Gastrocnemius medialis (tissue), 4 donors: ENCODE measurements around the gene HSPA2. TPM values are rescaled to one million over a fixed set of nuclear protein-coding genes. Genes with fewer than 3 reads are reported as not detected.

Experiments used
- ATAC-seq, 2 donors: fragments of 150-250 bp; one replicate each; pipeline ENCODE4 v1.9.1; 2016
- DNase-seq, 2 donors: peaks; one replicate each; pipeline ENCODE4 v3.0.0-alpha.2; 2019
- H3K27ac ChIP-seq, 4 donors: fragments of 200-600 bp; sonication (generic); 1 replicate in 1 of 4; 2 replicates in 3 of 4; pipeline ENCODE4 v1.5.1; 2016 to 2018; ENCODE audit warnings: mild to moderate bottlenecking in 2 of 4, moderate library complexity in 1 of 4
- H3K27me3 ChIP-seq, 3 donors: fragments of 200-600 bp; sonication (generic) in 2 of 3; 1 replicate in 1 of 3; 2 replicates in 2 of 3; pipeline versions ENCODE4 v1.5.1 to v1.6.0; 2016 to 2019; ENCODE audit warnings: mild to moderate bottlenecking in 1 of 3, moderate library complexity in 1 of 3
- H3K36me3 ChIP-seq, 2 donors: fragments of 200-600 bp; sonication (generic) in 1 of 2; one replicate each; pipeline ENCODE4 v1.5.1; 2017 to 2018
- H3K4me1 ChIP-seq, 2 donors: fragments of 200-600 bp; sonication (generic) in 1 of 2; one replicate each; pipeline ENCODE4 v1.5.1; 2016 to 2017; ENCODE audit warnings: mild to moderate bottlenecking in 2 of 2
- H3K4me3 ChIP-seq, 4 donors: fragments of 200-600 bp; sonication (generic) in 3 of 4; 1 replicate in 1 of 4; 2 replicates in 3 of 4; pipeline ENCODE4 v1.5.1; 2016 to 2019; ENCODE audit warnings: mild to moderate bottlenecking in 2 of 4
- H3K9me3 ChIP-seq, 3 donors: fragments of 200-600 bp; sonication (generic) in 2 of 3; 1 replicate in 1 of 3; 2 replicates in 2 of 3; pipeline ENCODE4 v1.5.1; 2016 to 2019
- POLR2A ChIP-seq, 2 donors: fragments of 450-650 bp; IDR thresholded peaks; one replicate each; pipeline ENCODE4 v1.6.1; 2017; ENCODE audit warnings: antibody characterized with exemption in 2 of 2, mild to moderate bottlenecking in 2 of 2, moderate library complexity in 2 of 2
- in situ Hi-C, 4 donors: fragments of 200-750 bp; cut with MboI; loops; one replicate each; pipeline versions ENCODE4 v1.15.0 to v1.8.0; 2017; ENCODE audit warnings: low sequenced_read_pairs in 4 of 4
- intact Hi-C: fragments of 100-400 bp; cut with DNase I; formaldehyde crosslinking; loops from one replicate; pipeline ENCODE4 v1.15.1; 2023; ENCODE audit warnings: low total_unique reads
- total RNA-seq, 4 donors: library from RNA; depleted of rRNA; stranded (reverse); fragments of >200 nt; gene quantifications; one replicate each; pipeline versions ENCODE4 v1.1.0 to v1.2.3, GENCODE V29; 2016
- TF ChIP-seq, protein P1 (sequence below), 5 experiments: fragments of 450-650 bp in 3 of 5; fragments of 200-600 bp in 2 of 5; sonication (generic) in 2 of 5; IDR thresholded peaks in 4 of 5; conservative IDR thresholded peaks in 1 of 5; 1 replicate in 4 of 5; 2 replicates in 1 of 5; pipeline ENCODE4 v1.5.1; 2016 to 2019; ENCODE audit warnings: antibody characterized with exemption in 5 of 5, mild to moderate bottlenecking in 3 of 5, moderate library complexity in 3 of 5

The HSPA2 gene
- total RNA-seq, 4 donors from 2014 or later, result 69.6 to 113 (median 96.4) TPM

DNA sequence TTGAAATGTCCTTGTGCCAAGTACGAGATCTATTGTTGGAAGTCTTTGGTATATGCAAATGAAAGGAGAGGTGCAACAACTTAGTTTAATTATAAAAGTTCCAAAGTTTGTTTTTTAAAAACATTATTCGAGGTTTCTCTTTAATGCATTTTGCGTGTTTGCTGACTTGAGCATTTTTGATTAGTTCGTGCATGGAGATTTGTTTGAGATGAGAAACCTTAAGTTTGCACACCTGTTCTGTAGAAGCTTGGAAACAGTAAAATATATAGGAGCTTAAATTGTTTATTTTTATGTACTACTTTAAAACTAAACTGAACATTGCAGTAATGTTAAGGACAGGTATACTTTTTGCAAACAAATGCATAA, 2.3 kb downstream of the HSPA2 start:
- intact Hi-C loops (loop anchor here (10.0 kb wide), 1 partner anchor 222 kb away; no protein-coding TSS in a partner anchor), in situ Hi-C loops (loop anchor here in 2 of 4 donors (10.0 to 25.0 kb wide), 2 partner anchors 92 to 94 kb away; no protein-coding TSS in a partner anchor)
- no peaks in the 10 kb centered on the region for H3K27me3 ChIP-seq
- DNase-seq, result no peak
- peak overlapping the region in 2 of 4 donors; percentile 73 to 82 for H3K27ac ChIP-seq
- no peaks in the 10 kb centered on the region for H3K36me3 ChIP-seq
- peak overlapping the region; percentile 53 to 81 (median 74) for H3K4me3 ChIP-seq
- no peaks in the 10 kb centered on the region for H3K9me3 ChIP-seq
- TF ChIP-seq, protein P1, sequence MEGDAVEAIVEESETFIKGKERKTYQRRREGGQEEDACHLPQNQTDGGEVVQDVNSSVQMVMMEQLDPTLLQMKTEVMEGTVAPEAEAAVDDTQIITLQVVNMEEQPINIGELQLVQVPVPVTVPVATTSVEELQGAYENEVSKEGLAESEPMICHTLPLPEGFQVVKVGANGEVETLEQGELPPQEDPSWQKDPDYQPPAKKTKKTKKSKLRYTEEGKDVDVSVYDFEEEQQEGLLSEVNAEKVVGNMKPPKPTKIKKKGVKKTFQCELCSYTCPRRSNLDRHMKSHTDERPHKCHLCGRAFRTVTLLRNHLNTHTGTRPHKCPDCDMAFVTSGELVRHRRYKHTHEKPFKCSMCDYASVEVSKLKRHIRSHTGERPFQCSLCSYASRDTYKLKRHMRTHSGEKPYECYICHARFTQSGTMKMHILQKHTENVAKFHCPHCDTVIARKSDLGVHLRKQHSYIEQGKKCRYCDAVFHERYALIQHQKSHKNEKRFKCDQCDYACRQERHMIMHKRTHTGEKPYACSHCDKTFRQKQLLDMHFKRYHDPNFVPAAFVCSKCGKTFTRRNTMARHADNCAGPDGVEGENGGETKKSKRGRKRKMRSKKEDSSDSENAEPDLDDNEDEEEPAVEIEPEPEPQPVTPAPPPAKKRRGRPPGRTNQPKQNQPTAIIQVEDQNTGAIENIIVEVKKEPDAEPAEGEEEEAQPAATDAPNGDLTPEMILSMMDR (IDR thresholded peaks at IDR 0.05 in 4 of 5, conservative IDR thresholded peaks at IDR 0.05 in 1 of 5), result no peak
- no peak for TF ChIP-seq POLR2A (IDR thresholded peaks at IDR 0.05)
- no peak for ATAC-seq
- H3K4me1 ChIP-seq, result peaks cover 23 to 40% of the 10 kb centered on the region in 2 donors

DNA sequence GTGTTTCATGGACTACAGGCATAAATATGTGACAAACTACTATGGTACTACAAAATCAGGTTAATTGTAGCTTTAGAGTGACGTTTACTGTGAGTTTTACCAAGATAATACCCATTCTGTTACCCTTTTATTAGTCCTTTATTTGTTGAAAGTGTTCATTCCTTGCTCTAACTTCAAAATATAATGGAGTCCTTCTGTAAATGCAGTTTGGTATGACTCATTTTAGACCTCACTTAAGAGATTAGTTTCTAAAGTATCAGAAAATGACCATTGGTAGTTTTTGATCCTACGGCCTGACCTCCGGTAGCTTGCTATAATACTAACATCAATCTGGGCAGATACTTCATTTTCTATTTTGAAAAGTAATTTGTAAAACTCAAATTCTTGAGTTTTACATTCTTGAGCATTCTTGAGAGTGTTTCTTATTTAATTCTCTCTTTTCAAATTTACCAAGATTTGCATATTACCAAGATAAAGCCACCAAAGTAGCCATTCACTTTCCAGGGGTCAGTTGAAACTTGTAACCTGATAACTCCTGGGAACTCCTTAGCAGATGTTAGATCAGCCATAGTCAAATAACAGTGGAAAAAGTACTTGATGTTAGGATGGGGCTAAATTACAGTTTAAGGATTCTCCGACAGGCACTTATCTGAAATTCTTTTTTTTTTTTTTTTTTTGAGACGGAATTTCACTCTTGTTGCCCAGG, 4.2 kb downstream of the HSPA2 start:
- Histone ChIP-seq H3K27ac (no peak overlapping the region), H3K27me3 (no peaks in the 10 kb centered on the region), H3K4me1 (peaks cover 28 to 35% of the 10 kb centered on the region in 2 donors), H3K4me3 (peak overlapping the region in 3 of 4 donors; percentile 7 to 77 (median 31)), H3K36me3 (no peaks in the 10 kb centered on the region), H3K9me3 (no peaks in the 10 kb centered on the region)
- no peak for TF ChIP-seq POLR2A (IDR thresholded peaks at IDR 0.05)
- TF ChIP-seq, protein P1 (IDR thresholded peaks at IDR 0.05 in 4 of 5, conservative IDR thresholded peaks at IDR 0.05 in 1 of 5), result no peak
- in situ Hi-C loops, result loop anchor here in 2 of 4 donors (10.0 to 25.0 kb wide), 2 partner anchors 90 to 93 kb away; no protein-coding TSS in a partner anchor
- intact Hi-C loops, result loop anchor here (10.0 kb wide), 1 partner anchor 220 kb away; no protein-coding TSS in a partner anchor
- ATAC-seq, result no peak
- DNase-seq, result no peak

DNA sequence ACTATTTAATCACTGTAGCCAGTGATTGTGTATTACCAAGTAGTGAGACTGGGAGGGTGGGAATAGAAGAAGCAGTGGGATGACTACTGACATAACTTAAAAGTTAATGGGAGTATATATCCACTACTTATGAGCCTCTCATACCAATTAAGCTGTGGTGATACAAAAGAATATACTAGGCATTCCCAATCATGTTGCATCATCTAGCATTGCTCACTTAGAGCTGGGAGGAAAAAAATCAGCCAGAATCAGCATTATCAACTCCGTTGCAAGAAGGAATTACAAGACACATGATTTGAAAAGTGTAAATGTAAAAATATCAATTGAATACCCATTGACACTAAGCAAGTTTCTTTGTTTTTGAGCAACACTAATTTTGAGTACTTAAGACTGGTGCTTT, 8.5 kb downstream of the HSPA2 start:
- Histone ChIP-seq H3K4me1 (peaks cover 15% of the 10 kb centered on the region in 2 donors), H3K36me3 (no peaks in the 10 kb centered on the region), H3K27ac (no peak overlapping the region), H3K27me3 (no peaks in the 10 kb centered on the region), H3K9me3 (no peaks in the 10 kb centered on the region), H3K4me3 (peak overlapping the region in 2 of 4 donors; percentile 41 to 47)
- in situ Hi-C loops (loop anchor here in 2 of 4 donors (10.0 to 25.0 kb wide), 2 partner anchors 86 to 88 kb away; no protein-coding TSS in a partner anchor), intact Hi-C loops (loop anchor here (10.0 kb wide), 1 partner anchor 216 kb away; no protein-coding TSS in a partner anchor)
- ATAC-seq (no peak), DNase-seq (no peak)
- no peak for TF ChIP-seq POLR2A (IDR thresholded peaks at IDR 0.05)
- TF ChIP-seq, protein P1 (IDR thresholded peaks at IDR 0.05 in 4 of 5, conservative IDR thresholded peaks at IDR 0.05 in 1 of 5), result no peak

DNA sequence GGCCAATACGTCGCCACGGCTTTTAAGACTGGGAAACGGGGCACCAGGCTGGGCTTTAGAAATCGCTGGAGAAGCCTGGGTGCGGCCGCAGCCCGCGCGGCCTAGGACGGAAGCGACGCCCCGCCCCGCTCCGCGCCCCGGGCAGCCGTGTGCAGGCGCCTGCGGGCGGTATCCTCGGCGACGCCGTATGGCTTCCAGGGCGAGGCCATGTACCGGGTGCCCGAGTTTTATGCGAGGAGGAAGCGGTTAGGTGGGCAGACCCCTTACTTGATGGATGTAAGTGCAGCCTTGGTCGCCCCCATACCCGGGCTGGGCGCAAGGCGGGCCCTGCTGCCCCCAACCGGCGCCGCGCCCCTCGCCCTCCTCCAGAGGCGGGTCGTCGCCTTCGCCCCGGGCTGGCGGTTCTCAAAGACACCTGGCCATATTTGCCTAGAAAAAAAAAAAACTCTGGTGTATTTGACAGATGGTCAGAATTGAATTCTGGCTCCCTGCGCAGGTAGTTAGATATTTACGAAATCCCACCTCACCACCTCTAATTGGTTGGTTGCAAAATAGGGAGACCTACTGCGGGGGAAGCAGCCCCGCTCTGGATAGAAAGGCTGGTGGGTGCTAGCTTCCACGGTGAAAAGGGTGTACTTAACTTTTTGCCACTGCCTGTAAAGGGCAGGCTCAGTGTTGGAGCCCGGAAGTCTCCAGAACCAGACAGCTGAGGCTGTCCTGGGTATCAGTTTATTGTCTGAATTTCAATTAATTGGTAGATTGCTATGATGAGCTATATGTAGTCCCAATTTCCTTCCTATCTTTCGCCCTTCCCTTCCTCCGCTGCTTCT, 9.5 kb downstream of the HSPA2 start, which contains the start of gene PPP1R36:
PPP1R36 (plus strand) TSS at position 171 of the 830 bp plus-strand sequence; CDS start at position 208, 37 bp downstream.
- Histone ChIP-seq H3K4me3 (peak within 1 kb of the TSS; percentile 41 to 49 (median 46)), H3K27me3 (no peaks in the 10 kb centered on the region), H3K4me1 (peaks cover 6 to 9% of the 10 kb centered on the region in 2 donors), H3K9me3 (no peaks in the 10 kb centered on the region), H3K36me3 (no peaks in the 10 kb centered on the region), H3K27ac (peak within 1 kb of the TSS in 1 of 4 donors; percentile 15)
- no peak for DNase-seq
- in situ Hi-C loops (loop anchor here in 2 of 4 donors (10.0 to 25.0 kb wide), 2 partner anchors 85 to 87 kb away; no protein-coding TSS in a partner anchor), intact Hi-C loops (loop anchor here (10.0 kb wide), 1 partner anchor 215 kb away; no protein-coding TSS in a partner anchor)
- TF ChIP-seq, protein P1 (IDR thresholded peaks at IDR 0.05 in 4 of 5, conservative IDR thresholded peaks at IDR 0.05 in 1 of 5), result no peak
- TF ChIP-seq POLR2A (IDR thresholded peaks at IDR 0.05), result no peak
- ATAC-seq, result peak; percentile 33 to 76
